Pons (tissue), 1 donor: ENCODE results near the gene PRKCB.
A peak's percentile ranks its signal among the peaks of the same experiment; 100 is the strongest.

ENCODE experiments used
- DNase-seq: peaks from one replicate; pipeline ENCODE4 v3.0.0-alpha.2; 2016; ENCODE audit warnings: low spot score

PRKCB gene

GRCh38 chr16:23943604-23944003 is 107.8 kb downstream of the PRKCB start:
- no peak for DNase-seq

DNA sequence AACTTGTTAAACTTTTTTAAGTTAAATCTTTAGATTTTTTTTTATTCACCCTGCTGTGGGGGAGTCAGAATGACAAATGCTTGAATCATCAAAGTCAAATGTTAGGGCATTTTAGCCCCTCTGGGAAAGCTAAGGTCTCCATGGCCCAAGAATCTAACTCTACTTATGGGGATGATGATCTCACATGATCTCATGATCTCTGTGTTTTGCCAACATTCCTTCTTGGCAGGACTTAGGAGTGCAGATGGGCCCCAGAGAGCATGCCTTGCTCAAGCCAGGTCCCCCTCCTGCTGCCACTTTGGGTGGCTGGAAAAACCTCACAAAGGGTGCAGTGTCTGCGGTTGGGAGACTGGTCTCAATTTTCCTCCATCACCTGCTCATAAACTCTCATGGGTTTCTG is 108.6 kb downstream of the PRKCB start:
- no peak for DNase-seq

DNA sequence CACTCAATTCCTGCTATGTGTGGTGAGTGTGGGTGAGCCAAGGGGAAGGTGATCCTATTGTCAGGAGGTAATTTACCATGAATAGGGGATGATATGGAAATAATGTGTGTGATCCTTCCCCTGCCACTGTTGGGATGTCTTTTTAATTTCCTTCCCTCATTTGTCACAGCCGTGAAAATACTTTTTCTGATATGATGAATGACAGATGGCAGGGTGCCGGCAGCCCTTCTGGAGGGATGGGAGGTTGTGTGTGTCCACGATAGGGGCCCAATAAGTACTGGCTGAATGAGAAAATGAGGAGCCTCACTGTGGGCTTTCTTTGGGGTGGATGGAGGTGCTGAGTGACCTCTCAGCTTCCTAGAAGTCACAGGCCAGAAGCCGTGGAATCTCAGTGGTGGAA is 109.5 kb downstream of the PRKCB start:
- DNase-seq = no peak

- DNase-seq = no peak
Observed at GRCh38 chr16:23947838-23948237, 112.1 kb downstream of the PRKCB start.

- no peak for DNase-seq
Observed at GRCh38 chr16:23948949-23949411, 113.2 kb downstream of the PRKCB start.

- no peak for DNase-seq
Observed at GRCh38 chr16:23949630-23950290, 114.0 kb downstream of the PRKCB start.

GRCh38 chr16:23950291-23950894 is 114.6 kb downstream of the PRKCB start:
- no peak for DNase-seq

- DNase-seq = no peak
Observed at GRCh38 chr16:23950898-23951297, 115.1 kb downstream of the PRKCB start.

- DNase-seq = peak; percentile 82
Observed at GRCh38 chr16:23952128-23952970, 116.6 kb downstream of the PRKCB start.

DNA sequence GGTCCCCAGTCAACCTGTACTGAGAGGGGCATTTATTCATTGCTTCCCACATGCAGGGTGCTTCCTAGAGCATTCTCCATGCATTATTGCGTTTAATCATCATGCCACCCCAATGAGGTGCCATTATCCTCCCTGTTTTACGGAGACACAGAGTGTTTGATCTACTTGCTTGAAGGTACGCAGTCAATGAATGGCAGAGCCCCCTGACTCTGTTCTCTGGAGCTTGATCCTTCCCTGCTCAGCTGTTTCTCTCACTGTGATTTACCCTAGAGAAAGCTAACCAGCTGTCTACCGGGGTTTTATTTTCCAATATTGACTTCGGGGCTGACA is 117.2 kb downstream of the PRKCB start:
- no peak for DNase-seq

DNA sequence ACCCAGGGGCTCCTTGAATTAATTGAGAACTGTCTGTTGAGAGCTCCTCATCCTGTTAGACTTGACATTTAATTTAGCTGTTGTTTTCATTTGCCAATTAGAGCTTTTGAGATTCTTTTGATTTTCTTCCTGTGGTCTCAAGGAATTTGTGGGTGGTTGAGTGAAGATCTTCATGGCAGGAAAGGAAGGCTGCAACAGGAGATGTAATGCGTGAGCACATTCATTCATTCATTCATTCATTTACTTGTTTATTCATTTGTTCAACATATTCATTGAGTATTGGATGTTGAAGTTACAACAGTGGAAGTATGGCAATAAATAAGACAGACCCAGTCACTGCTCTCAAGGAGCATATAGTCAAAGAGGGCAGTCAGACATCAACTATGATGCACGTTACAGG is 117.7 kb downstream of the PRKCB start:
- DNase-seq = no peak

DNA sequence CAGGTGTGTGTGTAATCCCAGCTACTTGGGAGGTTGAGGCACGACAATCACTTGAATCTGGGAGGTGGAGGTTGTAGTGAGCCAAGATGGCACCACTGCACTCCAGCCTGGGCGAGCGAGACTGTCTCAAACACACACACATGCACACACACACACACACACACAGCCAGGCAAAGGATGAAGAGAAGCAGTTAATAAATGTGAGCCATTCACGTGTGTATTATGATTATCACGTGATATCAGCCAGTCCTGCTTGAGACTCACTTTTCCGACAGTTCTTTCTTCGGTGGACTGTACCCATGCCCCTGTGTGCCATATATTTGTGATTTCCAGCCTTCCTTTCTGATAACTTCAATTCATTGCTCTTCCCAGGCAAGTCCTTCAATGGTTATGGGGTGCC is 119.3 kb downstream of the PRKCB start:
- DNase-seq = no peak

GRCh38 chr16:23957287-23957686 is 121.5 kb downstream of the PRKCB start:
- DNase-seq = no peak

- DNase-seq = no peak
Observed at GRCh38 chr16:23959072-23959751, 123.4 kb downstream of the PRKCB start.

- no peak for DNase-seq
Observed at GRCh38 chr16:23959752-23960072, 123.9 kb downstream of the PRKCB start.

DNA sequence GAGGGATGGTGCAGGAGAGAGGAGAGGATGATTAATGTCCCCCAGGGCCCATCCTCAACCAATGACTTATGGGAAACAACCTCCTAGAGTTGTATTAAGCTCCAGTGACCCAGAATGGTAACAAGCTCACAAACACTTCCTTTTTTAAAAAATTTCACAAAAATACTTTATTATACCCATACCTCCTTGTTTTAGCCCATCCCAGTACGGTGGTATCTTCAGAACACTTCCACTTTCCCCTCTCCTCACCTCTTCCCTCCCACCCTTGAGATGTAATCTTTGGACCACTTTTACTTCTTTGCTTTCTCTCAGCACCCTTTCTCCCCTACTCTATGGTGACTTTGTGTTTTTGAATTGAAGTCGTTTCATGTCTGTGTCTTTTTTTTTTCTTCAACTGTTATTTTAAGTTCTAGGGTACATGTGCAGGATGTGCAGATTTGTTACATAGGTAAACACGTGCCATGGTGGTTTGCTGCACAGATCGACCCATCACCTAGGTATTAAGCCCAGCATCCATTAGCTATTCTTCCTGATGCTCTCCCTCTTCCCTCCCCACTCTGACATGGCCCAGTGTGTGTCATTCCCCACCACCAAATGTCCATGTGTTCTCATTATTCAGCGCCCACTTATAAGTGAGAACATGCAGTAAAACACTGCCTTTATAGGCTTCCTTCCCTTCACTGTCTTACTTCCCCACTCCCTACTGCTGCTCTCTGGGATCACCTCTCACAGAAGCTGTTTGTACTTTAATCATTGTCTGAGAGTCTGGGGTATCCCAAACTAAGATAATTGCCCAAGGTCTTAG is 124.5 kb downstream of the PRKCB start:
- no peak for DNase-seq

DNA sequence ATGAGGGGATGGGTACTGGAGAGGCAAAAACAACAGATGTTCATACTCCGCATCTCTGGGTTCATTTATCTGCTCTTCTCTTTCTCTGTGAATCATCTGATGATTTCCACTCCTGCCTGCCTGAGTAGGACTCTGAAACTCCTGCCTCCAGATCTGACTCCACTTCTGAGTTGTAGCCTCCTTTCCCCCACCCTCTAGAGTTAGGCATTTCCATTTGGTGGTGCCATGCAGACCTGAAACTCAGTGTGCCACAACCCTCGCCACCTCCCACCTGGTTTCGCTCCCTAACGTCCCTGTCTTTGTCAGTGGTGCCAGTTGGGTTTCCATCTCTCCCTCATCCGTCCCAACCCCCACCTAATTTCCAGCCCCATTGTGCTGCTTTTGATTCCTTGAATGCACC is 126.2 kb downstream of the PRKCB start:
- DNase-seq = no peak

GRCh38 chr16:23964136-23964535 is 128.4 kb downstream of the PRKCB start:
- no peak for DNase-seq

- no peak for DNase-seq
Observed at GRCh38 chr16:23965137-23965733, 129.5 kb downstream of the PRKCB start.

GRCh38 chr16:23966597-23967394 is 131.0 kb downstream of the PRKCB start:
- no peak for DNase-seq

- no peak for DNase-seq
Observed at GRCh38 chr16:23967775-23968174, 132.0 kb downstream of the PRKCB start.
